OCI-LY1 (cell line): ENCODE measurements around the gene ADSS2.

Experiments used
- H2AFZ ChIP-seq: fragments of 200-600 bp; sonication (generic), shearing (Covaris generic); 2 replicates; pipeline ENCODE4 v1.6.0; 2014; ENCODE audit warnings: antibody characterized with exemption, mild to moderate bottlenecking, low read length
- H3F3A ChIP-seq: fragments of 200-600 bp; sonication (generic), shearing (Covaris generic); 2 replicates; pipeline ENCODE4 v1.6.0; 2014; ENCODE audit warnings: mild to moderate bottlenecking, antibody characterized with exemption, low read length, moderate library complexity; ENCODE audit not compliant: insufficient read depth
- H3K27ac ChIP-seq: fragments of 200-600 bp; sonication (generic); 2 replicates; pipeline ENCODE4 v1.5.1; 2014; ENCODE audit warnings: low read length, mixed run types, mild to moderate bottlenecking, low read depth; ENCODE audit not compliant: poor library complexity, severe bottlenecking
- H3K27me3 ChIP-seq: fragments of 200-600 bp; sonication (generic); 2 replicates; pipeline ENCODE4 v1.6.0; 2014; ENCODE audit warnings: antibody characterized with exemption, mild to moderate bottlenecking, low read length, moderate library complexity; ENCODE audit not compliant: insufficient read depth
- H3K36me3 ChIP-seq: fragments of 200-600 bp; sonication (generic); 2 replicates; pipeline ENCODE4 v1.6.1; 2014; ENCODE audit warnings: mild to moderate bottlenecking, antibody characterized with exemption, low read length, moderate library complexity, mixed read lengths; ENCODE audit not compliant: insufficient read depth
- H3K4me1 ChIP-seq: fragments of 200-600 bp; sonication (generic); 2 replicates; pipeline ENCODE4 v1.5.1; 2014; ENCODE audit warnings: mild to moderate bottlenecking, low read length, moderate library complexity; ENCODE audit not compliant: insufficient read depth, severe bottlenecking
- H3K4me2 ChIP-seq: fragments of 200-600 bp; sonication (generic), shearing (Covaris generic); 2 replicates; pipeline ENCODE4 v1.6.1; 2014; ENCODE audit warnings: low read length
- H3K4me3 ChIP-seq: fragments of 200-600 bp; sonication (generic); 2 replicates; pipeline ENCODE4 v1.5.1; 2014; ENCODE audit warnings: low read length, low read depth, mild to moderate bottlenecking, mixed read lengths; ENCODE audit not compliant: poor library complexity, severe bottlenecking
- H3K79me2 ChIP-seq: fragments of 200-600 bp; shearing (Covaris generic); 2 replicates; pipeline ENCODE4 v1.6.1; 2016; ENCODE audit warnings: mixed run types, low read length, mixed read lengths; ENCODE audit not compliant: insufficient read depth
- H3K9ac ChIP-seq: fragments of 200-600 bp; sonication (generic), shearing (Covaris generic); 2 replicates; pipeline ENCODE4 v1.6.1; 2014; ENCODE audit warnings: mild to moderate bottlenecking, low read length, mixed read lengths
- H3K9me2 ChIP-seq: fragments of 200-600 bp; sonication (generic), shearing (Covaris generic); 2 replicates; pipeline ENCODE4 v1.6.1; 2014; ENCODE audit warnings: low read depth, mild to moderate bottlenecking, low read length, mixed read lengths
- H3K9me3 ChIP-seq: fragments of 200-600 bp; shearing (Covaris generic); 2 replicates; pipeline ENCODE4 v1.6.1; 2014; ENCODE audit warnings: low read length, mixed read lengths
- H4K20me1 ChIP-seq: fragments of 200-600 bp; sonication (generic), shearing (Covaris generic); 2 replicates; pipeline ENCODE4 v1.6.0; 2016; ENCODE audit warnings: mild to moderate bottlenecking, low read length; ENCODE audit not compliant: insufficient read depth
- EZH2 ChIP-seq: fragments of 200-600 bp; sonication (generic), shearing (Covaris generic); IDR thresholded peaks from 2 replicates; pipeline ENCODE4 v1.8.0; 2017; ENCODE audit warnings: borderline replicate concordance, mixed run types, mild to moderate bottlenecking, antibody characterized with exemption, low read length, moderate library complexity, mixed read lengths
- TF ChIP-seq, protein P1 (sequence below): fragments of 200-600 bp; sonication (generic), shearing (Covaris generic); IDR thresholded peaks from 2 replicates; pipeline ENCODE4 v1.5.1; 2017; ENCODE audit warnings: mild to moderate bottlenecking, antibody characterized with exemption, low read length, moderate library complexity, mixed read lengths

The ADSS2 gene

DNA sequence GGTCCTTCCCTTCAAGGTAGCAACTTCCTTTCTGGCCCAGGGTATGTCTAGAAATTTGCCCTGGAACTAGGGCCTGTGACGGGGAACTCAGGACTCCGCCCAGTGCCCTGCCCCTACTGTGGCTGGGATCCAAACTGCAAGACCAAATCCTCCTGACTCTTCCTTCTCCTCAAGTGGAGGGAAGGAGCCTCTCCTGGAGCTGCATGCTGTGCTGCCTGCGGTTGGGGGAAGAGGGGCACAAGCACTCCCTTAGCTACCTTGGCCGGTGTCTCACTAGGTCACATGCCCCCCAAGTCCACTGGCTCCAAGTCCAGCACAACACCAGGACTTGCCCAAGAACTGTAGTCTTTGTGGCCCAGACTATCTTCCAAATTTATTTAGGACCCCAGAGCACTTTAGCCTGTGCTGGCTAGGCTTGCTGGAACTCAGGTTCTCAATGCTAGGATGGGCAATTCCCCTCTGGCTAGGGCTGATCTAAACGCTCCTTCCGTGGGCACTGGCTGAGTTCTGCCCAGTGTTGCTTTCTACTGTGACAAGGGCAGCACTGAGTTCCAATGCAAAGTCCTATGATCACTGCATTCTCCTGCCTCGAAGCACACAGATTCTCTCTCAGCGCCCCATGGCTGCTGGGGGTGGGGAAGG lies 12.2 kb downstream of the ADSS2 start:
- Histone ChIP-seq H3K4me1 (no peaks in the 10 kb centered on the region), H3F3A (no peaks in the 10 kb centered on the region), H3K9me2 (no peaks in the 10 kb centered on the region), H3K27ac (no peak overlapping the region), H3K27me3 (no peaks in the 10 kb centered on the region), H3K79me2 (peaks cover 43% of the 10 kb centered on the region), H3K36me3 (peaks cover 46% of the 10 kb centered on the region), H3K4me2 (no peak overlapping the region), H4K20me1 (no peaks in the 10 kb centered on the region), H3K9me3 (no peaks in the 10 kb centered on the region), H3K9ac (no peak overlapping the region), H2AFZ (no peak overlapping the region), H3K4me3 (no peak overlapping the region)
- TF ChIP-seq, protein P1, sequence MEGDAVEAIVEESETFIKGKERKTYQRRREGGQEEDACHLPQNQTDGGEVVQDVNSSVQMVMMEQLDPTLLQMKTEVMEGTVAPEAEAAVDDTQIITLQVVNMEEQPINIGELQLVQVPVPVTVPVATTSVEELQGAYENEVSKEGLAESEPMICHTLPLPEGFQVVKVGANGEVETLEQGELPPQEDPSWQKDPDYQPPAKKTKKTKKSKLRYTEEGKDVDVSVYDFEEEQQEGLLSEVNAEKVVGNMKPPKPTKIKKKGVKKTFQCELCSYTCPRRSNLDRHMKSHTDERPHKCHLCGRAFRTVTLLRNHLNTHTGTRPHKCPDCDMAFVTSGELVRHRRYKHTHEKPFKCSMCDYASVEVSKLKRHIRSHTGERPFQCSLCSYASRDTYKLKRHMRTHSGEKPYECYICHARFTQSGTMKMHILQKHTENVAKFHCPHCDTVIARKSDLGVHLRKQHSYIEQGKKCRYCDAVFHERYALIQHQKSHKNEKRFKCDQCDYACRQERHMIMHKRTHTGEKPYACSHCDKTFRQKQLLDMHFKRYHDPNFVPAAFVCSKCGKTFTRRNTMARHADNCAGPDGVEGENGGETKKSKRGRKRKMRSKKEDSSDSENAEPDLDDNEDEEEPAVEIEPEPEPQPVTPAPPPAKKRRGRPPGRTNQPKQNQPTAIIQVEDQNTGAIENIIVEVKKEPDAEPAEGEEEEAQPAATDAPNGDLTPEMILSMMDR, result no peak

DNA sequence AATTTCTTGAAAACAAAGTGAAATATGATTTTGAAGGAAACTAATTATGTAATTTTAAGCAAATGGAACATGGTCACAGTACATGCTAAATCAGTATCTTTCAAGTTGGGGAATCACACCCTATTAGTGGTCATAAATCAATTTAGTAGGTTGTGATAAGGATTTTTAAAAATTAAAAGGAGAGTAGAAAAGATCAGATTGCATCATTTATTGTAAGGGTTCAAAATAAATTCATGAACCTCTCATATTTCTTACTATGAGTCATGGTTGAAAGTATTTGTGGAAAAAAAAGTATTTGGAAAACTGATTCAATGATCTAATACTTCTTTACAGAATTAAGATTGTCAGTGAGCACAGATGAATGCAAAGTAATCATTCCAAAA lies 14.6 kb downstream of the ADSS2 start:
- H3K4me2 ChIP-seq, result no peak overlapping the region
- no peak overlapping the region for H3K27ac ChIP-seq
- H3K79me2 ChIP-seq, result peaks cover 20% of the 10 kb centered on the region

DNA sequence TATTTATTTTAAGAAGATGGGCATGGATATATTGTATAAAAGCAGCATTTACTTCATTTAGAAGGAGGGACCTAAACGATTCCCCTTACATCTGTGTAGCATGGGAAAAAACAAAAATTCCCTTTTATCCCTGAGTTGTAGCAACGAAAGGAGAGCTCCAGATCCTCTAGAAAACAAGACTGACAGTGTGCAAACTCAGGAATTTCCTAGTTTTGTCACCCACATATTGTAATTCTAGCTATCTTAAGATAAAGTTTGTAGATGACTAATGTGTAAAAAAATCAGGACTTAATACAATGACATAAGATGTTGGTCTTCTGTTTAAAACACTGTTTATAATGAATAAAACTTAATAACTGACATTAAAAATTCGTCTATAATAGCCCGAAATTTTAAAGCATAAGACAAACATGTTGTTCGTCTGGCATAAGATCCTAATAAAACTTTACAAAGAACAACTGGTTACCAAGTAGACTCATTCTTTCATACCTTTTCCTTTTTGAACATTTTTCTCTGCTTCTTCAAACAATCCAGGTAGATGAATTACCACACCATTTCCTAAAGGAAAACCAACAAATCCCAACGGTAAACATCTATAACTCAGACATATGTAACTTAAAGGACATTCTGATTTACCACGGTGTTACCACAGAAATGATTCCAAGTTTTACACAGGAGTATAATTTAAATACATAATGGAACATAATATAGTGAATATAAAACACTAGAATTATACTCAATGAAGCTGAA lies 15.2 kb downstream of the ADSS2 start:
- H3K9me3 ChIP-seq, result no peaks in the 10 kb centered on the region
- no peak overlapping the region for H3K4me3 ChIP-seq
- H3K4me1 ChIP-seq, result no peaks in the 10 kb centered on the region
- H3K9ac ChIP-seq, result no peak overlapping the region
- H2AFZ ChIP-seq, result no peak overlapping the region
- peaks cover 55% of the 10 kb centered on the region for H3K36me3 ChIP-seq
- H3K27ac ChIP-seq, result no peak overlapping the region
- no peaks in the 10 kb centered on the region for H3K9me2 ChIP-seq
- no peaks in the 10 kb centered on the region for H3K27me3 ChIP-seq
- H3K79me2 ChIP-seq, result peaks cover 16% of the 10 kb centered on the region
- TF ChIP-seq, protein P1, result no peak
- no peak for TF ChIP-seq EZH2
- no peaks in the 10 kb centered on the region for H4K20me1 ChIP-seq
- H3K4me2 ChIP-seq, result no peak overlapping the region
- no peaks in the 10 kb centered on the region for H3F3A ChIP-seq

More for the DNA sequence above, 14.6 kb downstream of the ADSS2 start:
- Histone ChIP-seq H3K27me3 (no peaks in the 10 kb centered on the region), H3F3A (no peaks in the 10 kb centered on the region), H3K9me3 (no peaks in the 10 kb centered on the region), H3K9ac (no peak overlapping the region), H3K36me3 (peaks cover 50% of the 10 kb centered on the region), H3K4me1 (no peaks in the 10 kb centered on the region), H3K4me3 (no peak overlapping the region), H4K20me1 (no peaks in the 10 kb centered on the region), H2AFZ (no peak overlapping the region), H3K9me2 (no peaks in the 10 kb centered on the region)
- no peak for TF ChIP-seq EZH2
- TF ChIP-seq, protein P1, result no peak
